ENCODE results near the gene GDF2.

Gene GDF2

DNA sequence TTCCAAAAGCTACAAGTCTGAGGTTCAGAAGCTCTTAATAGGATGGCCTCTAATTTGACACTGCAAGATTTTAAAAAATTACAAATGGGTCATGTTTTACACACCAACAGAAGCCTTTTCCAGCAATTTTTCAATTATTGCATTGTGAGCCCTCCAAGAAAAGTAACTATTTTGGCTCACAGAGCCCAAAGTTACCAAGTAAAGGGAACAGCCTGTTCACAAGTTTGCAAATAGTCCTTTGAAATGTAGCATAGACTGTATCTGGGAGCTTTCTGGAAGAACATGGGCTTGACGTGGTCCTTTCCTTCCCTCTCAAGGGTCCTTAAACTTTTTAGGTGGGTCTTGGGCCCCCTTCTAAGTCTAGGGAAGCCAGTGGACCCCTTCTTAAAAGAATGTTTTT lies 23.5 kb upstream of the GDF2 start:
- no peak overlapping the region for H3K4me3 ChIP-seq (ENCODE audit: low read depth, low read length)
- TF ChIP-seq, protein P1, sequence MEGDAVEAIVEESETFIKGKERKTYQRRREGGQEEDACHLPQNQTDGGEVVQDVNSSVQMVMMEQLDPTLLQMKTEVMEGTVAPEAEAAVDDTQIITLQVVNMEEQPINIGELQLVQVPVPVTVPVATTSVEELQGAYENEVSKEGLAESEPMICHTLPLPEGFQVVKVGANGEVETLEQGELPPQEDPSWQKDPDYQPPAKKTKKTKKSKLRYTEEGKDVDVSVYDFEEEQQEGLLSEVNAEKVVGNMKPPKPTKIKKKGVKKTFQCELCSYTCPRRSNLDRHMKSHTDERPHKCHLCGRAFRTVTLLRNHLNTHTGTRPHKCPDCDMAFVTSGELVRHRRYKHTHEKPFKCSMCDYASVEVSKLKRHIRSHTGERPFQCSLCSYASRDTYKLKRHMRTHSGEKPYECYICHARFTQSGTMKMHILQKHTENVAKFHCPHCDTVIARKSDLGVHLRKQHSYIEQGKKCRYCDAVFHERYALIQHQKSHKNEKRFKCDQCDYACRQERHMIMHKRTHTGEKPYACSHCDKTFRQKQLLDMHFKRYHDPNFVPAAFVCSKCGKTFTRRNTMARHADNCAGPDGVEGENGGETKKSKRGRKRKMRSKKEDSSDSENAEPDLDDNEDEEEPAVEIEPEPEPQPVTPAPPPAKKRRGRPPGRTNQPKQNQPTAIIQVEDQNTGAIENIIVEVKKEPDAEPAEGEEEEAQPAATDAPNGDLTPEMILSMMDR (IDR thresholded peaks at IDR 0.05; ENCODE audit: borderline replicate concordance, insufficient read depth, low read depth, low read length), result no peak

DNA sequence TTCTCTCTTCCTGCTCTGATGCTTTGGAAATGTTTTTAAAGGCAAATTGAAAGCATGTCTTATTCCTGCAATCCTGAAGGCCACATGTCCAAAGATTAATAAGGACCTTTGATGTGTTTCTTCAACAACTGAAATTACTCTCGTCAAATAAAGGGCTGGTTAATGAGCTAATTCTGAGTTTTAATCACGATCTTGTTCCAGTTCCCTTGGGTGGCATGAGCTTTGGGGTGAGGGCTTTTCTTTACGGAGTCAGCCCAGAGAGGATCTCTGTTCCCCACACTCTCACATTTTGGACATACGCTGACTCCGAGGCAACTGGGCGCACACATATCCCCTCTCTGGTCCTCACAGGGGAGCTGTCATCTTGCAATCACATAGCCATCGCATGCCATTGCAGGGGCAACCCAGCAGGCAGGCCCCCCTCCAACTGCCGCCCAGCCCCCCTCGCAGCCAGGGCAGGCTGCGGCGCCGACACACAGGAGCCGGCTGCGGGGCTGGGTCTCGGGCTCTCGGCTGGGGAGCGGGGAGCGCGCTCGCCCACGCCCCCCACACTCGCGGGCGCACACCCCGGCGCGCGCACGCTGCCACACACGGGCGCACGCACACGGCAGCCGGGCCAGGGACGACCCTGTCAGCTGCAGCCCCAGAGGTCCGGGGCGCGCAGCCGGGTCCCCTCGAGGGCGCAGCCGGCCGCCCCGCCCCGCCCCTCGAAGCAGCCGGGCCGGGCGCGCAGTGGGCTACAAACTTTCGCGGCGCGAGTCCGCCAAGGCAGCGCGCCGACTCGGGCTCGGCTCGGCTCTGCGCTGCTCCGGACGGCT lies 22.4 kb upstream of the GDF2 start, which contains the start of gene GDF10:
Gene GDF10, plus strand, starts transcription at position 587 of the 818 bp plus-strand sequence. CDS start 455 bp downstream, outside the sequence.
- TF ChIP-seq, protein P1 (IDR thresholded peaks at IDR 0.05; ENCODE audit: borderline replicate concordance, insufficient read depth, low read depth, low read length), result no peak
- no peak within 1 kb of the TSS for H3K4me3 ChIP-seq (ENCODE audit: low read depth, low read length)

- TF ChIP-seq, protein P1 (IDR thresholded peaks at IDR 0.05; ENCODE audit: borderline replicate concordance, insufficient read depth, low read depth, low read length), result no peak
- H3K4me3 ChIP-seq (ENCODE audit: low read depth, low read length), result no peak overlapping the region
Measured at GRCh38 chr10:47300429-47300931, 21.8 kb upstream of the GDF2 start.

GRCh38 chr10:47301833-47302232 lies 20.4 kb upstream of the GDF2 start:
- no peak overlapping the region for H3K4me3 ChIP-seq (ENCODE audit: low read depth, low read length)
- TF ChIP-seq, protein P1 (IDR thresholded peaks at IDR 0.05; ENCODE audit: borderline replicate concordance, insufficient read depth, low read depth, low read length), result no peak

DNA sequence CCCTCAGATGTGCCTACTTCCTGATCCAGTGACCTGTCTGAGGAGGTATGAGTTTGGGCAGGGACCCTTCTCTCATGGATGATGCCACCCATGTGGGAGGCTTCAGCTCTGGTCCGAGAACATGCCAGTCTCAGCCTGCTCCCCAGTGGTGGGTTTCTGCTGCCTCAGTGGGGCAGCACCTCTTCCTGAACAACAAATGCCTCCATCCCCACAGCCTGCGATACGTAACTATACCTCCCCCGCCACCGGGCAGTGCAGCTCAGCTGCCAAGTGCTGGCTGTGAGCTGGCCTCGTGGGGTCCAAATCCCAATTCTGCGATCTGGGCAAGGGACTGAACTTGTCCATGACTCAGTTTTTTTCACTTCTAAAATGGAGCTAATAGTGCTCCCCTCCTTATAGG lies 19.1 kb upstream of the GDF2 start:
- no peak overlapping the region for H3K4me3 ChIP-seq (ENCODE audit: low read depth, low read length)
- TF ChIP-seq, protein P1 (IDR thresholded peaks at IDR 0.05; ENCODE audit: borderline replicate concordance, insufficient read depth, low read depth, low read length), result no peak

- H3K4me3 ChIP-seq (ENCODE audit: low read depth, low read length), result no peak overlapping the region
- TF ChIP-seq, protein P1 (IDR thresholded peaks at IDR 0.05; ENCODE audit: borderline replicate concordance, insufficient read depth, low read depth, low read length), result no peak
Measured at GRCh38 chr10:47303866-47304265, 18.4 kb upstream of the GDF2 start.

DNA sequence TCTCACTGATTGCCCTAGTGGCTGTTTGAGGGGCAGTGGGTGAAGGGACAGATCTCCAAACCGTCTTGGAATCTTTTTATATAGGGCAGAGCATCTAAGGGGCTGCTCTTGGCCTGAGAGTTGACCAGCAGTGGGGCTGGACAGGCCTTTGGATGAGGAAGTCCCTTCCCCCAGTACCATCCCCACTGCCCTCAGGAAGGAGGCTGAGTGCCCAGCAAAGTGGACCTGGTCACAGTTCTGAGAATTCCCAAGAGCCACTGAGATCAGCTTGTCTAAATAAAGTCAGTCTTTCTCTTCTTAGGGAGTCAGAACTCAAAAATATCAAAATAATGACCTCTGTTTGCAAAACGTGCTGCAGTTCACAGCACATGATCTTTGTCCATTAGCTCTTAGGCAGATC lies 16.7 kb upstream of the GDF2 start:
- H3K4me3 ChIP-seq (ENCODE audit: low read depth, low read length), result no peak overlapping the region
- TF ChIP-seq, protein P1 (IDR thresholded peaks at IDR 0.05; ENCODE audit: borderline replicate concordance, insufficient read depth, low read depth, low read length), result no peak
